GM13977 (cell line): Measurements from ENCODE around the gene GSE1.

Source experiments
- DNase-seq: peaks from one replicate; pipeline ENCODE4 v3.0.0; 2012; ENCODE audit warnings: low spot score
- in situ Hi-C: fragments of 300-500 bp; cut with MboI; formaldehyde crosslinking; loops from one replicate; pipeline ENCODE4 v1.12.0; 2022; ENCODE audit warnings: low sequenced_read_pairs, low pct_unique_long_range_greater_than_20kb, mixed read lengths, inconsistent platforms; ENCODE audit not compliant: unreplicated experiment
- TF ChIP-seq, protein P1 (sequence below): IDR thresholded peaks from 2 replicates; pipeline ENCODE4 v1.5.1; 2012; ENCODE audit warnings: mild to moderate bottlenecking, control low read depth; ENCODE audit not compliant: insufficient read depth; ENCODE audit errors: extremely low read depth, missing control alignments

GSE1 gene

DNA sequence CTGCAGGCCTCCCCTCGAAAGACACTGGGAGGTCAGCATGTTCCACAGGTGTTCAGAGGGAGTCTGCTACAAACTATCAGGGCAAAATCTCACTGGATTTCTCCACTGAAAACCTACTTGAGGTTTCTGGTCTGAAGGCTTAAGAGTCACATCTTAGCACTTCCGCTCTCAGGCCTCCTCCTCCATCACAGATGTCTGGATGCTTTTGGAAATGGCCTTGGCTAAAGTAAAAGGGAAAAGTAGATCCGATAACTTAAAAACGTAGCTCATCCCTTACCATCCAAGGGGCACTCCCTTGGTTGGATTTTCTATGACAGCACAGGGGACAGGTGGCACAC, 61.3 kb downstream of the GSE1 start:
- TF ChIP-seq, protein P1, sequence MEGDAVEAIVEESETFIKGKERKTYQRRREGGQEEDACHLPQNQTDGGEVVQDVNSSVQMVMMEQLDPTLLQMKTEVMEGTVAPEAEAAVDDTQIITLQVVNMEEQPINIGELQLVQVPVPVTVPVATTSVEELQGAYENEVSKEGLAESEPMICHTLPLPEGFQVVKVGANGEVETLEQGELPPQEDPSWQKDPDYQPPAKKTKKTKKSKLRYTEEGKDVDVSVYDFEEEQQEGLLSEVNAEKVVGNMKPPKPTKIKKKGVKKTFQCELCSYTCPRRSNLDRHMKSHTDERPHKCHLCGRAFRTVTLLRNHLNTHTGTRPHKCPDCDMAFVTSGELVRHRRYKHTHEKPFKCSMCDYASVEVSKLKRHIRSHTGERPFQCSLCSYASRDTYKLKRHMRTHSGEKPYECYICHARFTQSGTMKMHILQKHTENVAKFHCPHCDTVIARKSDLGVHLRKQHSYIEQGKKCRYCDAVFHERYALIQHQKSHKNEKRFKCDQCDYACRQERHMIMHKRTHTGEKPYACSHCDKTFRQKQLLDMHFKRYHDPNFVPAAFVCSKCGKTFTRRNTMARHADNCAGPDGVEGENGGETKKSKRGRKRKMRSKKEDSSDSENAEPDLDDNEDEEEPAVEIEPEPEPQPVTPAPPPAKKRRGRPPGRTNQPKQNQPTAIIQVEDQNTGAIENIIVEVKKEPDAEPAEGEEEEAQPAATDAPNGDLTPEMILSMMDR, result no peak
- in situ Hi-C loops, result no loop called here

DNA sequence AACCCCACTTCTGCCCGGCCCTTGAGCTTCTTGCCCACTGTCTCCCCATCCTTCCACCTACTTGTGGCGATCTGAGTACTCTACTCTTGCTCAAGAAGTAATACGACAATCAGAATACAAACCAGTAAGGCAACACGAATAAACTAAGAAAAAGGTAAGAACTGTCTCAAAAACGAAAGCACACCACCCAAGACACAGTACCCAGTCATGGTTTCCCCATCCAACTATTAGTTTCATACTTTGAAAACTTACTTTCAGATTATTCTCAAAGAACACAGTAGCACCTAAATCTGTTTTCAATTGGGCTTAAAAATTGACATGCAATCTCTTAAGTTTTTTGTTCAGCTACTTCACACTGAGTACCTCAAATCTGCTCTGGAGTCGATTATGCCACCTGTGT, 61.7 kb downstream of the GSE1 start:
- no peak for DNase-seq
- TF ChIP-seq, protein P1, result no peak
- in situ Hi-C loops, result no loop called here

More for the DNA sequence above, 61.3 kb downstream of the GSE1 start:
- DNase-seq, result no peak

DNA sequence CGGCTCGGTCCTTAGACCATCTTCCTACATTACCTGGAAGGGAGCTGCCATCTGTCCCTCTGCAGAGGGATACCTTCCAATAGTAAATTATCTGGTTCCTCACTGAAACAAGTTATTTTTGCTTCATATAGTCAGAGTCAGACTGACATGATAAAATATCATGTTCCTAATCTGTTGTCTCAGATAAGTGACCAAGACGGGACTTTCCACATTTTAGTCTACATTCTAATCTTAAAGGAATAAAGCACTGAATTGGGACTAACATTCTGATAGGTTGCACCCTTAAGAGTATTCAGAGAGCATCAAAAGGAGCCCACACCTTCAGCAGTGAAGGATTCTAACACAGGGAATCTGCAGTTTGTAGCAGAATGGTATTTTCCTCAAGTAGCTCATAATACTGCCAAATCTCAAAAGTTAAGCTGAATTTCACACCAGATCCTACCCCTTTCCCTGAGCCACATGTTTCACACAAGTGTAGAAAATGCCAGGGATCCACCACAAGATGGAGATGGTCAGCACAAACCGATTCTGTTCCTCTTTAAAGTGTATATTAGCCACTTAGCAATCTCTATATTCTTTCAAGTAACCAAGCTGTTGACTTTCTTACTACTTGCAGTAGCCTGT, 62.2 kb downstream of the GSE1 start:
- in situ Hi-C loops, result no loop called here
- DNase-seq, result peak; percentile 37
- TF ChIP-seq, protein P1, result peak; percentile 40

DNA sequence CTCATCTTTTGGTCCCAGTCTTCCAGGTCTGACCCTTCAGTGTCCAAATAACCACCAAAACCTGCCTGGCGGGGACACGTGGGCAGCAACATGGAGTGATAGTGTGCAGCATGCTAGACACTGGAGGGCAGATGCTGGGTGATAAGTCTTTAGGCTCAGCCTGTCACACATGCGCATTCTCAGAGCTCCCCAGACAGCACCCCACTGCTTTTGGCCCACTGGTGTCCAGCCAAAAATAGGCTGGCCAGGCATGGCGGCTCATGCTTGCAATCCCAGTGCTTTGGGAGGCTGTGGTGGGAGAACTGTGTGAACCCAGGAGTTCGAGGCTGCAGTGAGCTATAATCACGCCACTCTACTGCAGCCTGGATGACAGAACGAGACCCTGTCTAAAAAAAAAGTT, 63.3 kb downstream of the GSE1 start:
- TF ChIP-seq, protein P1, result no peak
- DNase-seq, result no peak
- in situ Hi-C loops, result no loop called here

DNA sequence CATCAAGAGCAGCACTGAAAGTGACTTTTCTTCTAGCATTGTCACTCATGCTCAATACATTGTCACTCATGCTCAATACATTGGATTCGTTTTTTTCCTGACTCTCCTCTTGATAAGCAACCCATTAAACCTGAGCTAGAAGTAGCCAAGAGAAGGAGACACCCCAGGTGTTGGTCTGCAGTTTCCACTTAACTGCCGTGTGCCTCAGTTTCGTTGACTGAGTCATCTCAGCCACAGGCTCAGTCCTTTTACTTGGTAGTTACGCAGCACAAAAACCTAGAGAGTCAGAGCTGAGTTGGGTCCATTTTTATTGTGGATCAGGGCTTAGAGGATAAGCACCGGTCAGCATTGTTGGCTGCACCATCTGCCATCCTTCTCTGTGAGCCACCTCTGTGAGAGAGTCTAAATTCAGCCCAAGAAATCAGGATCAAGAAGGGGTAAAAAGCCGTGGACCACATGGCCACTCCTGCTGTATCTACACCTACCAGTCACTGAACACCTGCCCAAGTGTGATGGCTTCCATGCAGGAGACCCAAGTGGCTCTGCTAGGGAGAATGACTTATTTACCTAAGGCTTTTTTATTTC, 64.4 kb downstream of the GSE1 start:
- TF ChIP-seq, protein P1, result no peak
- in situ Hi-C loops, result no loop called here
- no peak for DNase-seq

DNA sequence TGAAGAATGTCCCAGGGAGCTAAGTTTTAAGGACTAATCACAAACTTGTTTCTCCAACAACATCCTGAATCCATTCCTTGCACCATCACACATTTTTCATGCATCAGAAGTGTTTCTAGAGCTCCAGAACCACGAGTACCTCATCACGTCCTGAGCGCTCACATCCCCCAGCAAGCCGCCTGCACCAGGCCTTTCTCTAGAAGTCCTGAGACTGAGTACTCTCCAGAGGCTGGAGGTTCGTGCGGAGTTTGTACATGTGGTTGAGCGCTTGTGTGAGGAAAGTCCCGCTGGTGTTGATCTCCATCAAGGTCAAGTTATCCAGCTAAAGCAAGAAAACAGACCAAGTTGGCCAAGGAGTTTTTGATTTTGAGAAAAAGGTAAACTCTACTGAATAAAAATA, 64.9 kb downstream of the GSE1 start:
- in situ Hi-C loops, result no loop called here
- TF ChIP-seq, protein P1, result no peak
- DNase-seq, result no peak

DNA sequence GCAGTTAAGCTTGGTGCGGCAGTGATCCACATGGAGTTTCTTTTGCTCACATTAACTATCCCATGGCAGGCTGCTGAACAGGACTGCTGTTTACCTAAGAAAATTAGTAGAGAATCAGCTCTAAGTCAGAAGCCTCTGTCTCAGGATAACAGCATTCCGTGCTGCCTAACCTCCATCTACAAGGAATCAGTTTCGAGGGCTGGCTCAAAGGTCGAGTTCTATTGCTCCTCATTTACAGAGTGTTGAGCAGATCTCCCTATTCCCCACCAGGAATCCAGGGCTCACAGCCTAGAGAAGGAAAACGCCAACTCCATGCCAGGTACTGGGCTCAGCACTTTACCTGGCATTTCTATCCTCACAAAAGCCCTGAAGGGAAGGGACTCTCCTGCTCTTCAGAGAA, 65.7 kb downstream of the GSE1 start:
- no peak for DNase-seq
- in situ Hi-C loops, result no loop called here
- TF ChIP-seq, protein P1, result no peak
